ENCODE results near the gene NTN1.

NTN1 gene

GRCh38 chr17:9120471-9120870, 99.2 kb downstream of the NTN1 start:
- no peak overlapping the region for H3K27ac ChIP-seq
- TF ChIP-seq ZFX (IDR thresholded peaks at IDR 0.05) = no peak
- TF ChIP-seq, protein P1, sequence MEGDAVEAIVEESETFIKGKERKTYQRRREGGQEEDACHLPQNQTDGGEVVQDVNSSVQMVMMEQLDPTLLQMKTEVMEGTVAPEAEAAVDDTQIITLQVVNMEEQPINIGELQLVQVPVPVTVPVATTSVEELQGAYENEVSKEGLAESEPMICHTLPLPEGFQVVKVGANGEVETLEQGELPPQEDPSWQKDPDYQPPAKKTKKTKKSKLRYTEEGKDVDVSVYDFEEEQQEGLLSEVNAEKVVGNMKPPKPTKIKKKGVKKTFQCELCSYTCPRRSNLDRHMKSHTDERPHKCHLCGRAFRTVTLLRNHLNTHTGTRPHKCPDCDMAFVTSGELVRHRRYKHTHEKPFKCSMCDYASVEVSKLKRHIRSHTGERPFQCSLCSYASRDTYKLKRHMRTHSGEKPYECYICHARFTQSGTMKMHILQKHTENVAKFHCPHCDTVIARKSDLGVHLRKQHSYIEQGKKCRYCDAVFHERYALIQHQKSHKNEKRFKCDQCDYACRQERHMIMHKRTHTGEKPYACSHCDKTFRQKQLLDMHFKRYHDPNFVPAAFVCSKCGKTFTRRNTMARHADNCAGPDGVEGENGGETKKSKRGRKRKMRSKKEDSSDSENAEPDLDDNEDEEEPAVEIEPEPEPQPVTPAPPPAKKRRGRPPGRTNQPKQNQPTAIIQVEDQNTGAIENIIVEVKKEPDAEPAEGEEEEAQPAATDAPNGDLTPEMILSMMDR (conservative IDR thresholded peaks at IDR 0.05) = no peak

DNA sequence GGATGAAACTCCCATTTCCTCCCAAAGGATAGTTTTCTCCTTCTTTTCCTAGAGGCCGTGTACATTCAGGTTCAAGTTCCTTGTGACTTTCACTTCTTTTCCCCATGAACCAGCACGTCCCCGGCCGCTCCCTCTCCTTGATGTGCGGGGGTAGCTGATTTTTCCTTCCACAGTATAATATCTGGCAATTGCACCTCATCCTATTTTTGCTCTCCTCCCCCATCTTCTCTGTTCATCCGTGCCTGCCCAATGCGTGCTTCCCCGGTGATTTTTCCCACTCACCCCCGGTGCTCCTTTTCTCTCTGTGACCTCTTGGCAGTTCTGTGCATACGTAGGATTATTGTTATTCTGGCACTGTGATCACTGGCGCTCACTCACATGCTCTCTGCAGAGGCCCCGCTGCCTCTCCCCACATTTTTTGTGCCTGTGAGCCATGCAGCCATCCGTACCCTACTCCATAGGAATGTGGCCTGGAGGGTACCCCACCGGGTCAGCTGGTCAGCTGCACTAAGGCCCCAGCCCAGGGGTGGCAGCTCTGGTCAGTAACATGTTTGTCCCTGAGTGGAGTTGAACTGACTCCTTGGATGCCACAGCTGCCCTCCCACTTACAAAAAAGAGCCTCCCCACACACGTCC, 100.0 kb downstream of the NTN1 start:
- TF ChIP-seq ZFX (IDR thresholded peaks at IDR 0.05) = no peak
- TF ChIP-seq, protein P1 (conservative IDR thresholded peaks at IDR 0.05) = no peak
- no peak overlapping the region for H3K27ac ChIP-seq

DNA sequence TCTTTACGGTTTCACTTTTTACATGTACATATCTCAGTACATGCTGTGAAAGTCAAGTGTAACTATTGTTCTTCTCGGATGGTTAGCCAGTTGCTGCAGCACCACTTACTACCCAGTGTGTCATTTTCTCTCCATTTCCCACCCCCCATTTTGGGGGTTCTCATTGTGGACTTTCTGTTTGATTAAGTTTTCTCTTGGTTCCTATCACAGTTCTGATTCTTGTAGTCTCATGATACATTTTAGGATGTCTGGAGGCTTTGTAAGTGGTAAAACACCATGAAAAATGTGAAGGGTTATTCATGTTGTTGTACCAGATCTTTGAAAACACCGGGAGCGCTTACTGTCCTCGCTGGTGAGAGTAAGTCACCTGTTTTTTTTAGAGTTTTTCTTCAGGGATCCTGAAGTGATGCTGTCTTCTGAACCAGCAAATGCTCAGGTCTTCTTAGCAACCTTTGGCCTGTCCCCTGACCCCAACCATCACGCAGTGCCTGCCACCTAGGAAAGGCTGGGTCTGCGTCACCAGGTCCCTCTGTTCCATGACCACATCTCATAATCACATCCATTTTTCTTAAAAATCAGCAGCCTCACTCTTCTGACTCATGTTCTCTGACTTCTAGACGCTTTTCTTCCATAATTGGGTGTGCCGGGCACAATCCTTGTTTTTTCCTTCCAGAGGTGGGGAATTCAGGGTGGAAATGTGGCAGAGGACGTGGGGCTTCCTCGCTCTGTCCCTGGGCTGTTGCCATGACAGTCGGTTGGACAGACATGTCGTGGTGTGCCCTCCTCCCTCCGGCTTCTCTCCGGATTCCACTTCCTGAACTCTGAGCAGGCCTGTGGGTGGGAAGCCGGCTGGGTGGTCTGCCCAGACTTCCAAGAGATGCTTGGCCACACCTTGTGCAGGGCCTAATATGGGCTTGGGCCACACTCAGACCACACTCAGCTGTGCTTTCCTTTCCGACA, 102.6 kb downstream of the NTN1 start:
- TF ChIP-seq ZFX (IDR thresholded peaks at IDR 0.05) = no peak
- TF ChIP-seq, protein P1 (conservative IDR thresholded peaks at IDR 0.05) = no peak
- H3K27ac ChIP-seq = no peak overlapping the region

GRCh38 chr17:9124554-9124935, 103.2 kb downstream of the NTN1 start:
- H3K27ac ChIP-seq = no peak overlapping the region
- TF ChIP-seq ZFX (IDR thresholded peaks at IDR 0.05) = no peak
- TF ChIP-seq, protein P1 (conservative IDR thresholded peaks at IDR 0.05) = no peak

DNA sequence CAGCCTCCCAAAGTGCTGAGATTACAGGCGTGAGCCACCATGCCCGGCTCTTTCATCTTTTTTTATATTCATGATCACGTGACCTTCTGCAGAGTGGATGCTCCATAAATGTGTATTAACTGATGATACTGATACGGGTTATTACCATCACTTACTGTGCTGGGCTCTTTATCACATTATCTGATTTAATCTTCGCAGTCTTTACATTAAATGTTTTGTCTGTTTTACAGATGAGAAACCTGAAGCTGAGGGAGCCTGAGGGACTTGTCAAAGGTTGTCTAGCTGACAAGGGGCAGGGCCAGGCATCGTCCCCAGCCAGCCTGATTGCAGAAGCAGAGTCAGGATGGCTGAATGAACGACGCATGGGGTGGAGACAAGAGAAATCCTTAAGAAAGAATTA, 104.4 kb downstream of the NTN1 start:
- TF ChIP-seq ZFX (IDR thresholded peaks at IDR 0.05) = no peak
- TF ChIP-seq, protein P1 (conservative IDR thresholded peaks at IDR 0.05) = no peak
- no peak overlapping the region for H3K27ac ChIP-seq

- TF ChIP-seq, protein P1 (conservative IDR thresholded peaks at IDR 0.05) = no peak
- TF ChIP-seq ZFX (IDR thresholded peaks at IDR 0.05) = no peak
- H3K27ac ChIP-seq = no peak overlapping the region
Observed at GRCh38 chr17:9127340-9127739, 106.0 kb downstream of the NTN1 start.

GRCh38 chr17:9131371-9131770, 110.1 kb downstream of the NTN1 start:
- H3K27ac ChIP-seq = no peak overlapping the region
- no peak for TF ChIP-seq ZFX (IDR thresholded peaks at IDR 0.05)
- TF ChIP-seq, protein P1 (conservative IDR thresholded peaks at IDR 0.05) = no peak

Data from C4-2B (cell line).